Activated T-cell treated with anti-CD3 and anti-CD28 coated beads, Interleukin-2, amount 50 U/mL, for 4 hours (primary cell): ENCODE data around the gene PIK3C2G. TPM values are rescaled to one million over a fixed set of nuclear protein-coding genes. Genes with fewer than 3 reads are reported as not detected.

Source experiments
- ATAC-seq, 2 donors: fragments of 200-7000 bp; cut with Tn5 transposase; one replicate each; pipeline ENCODE4 v1.10.0; 2021
- DNase-seq: peaks from one replicate; pipeline ENCODE4 v3.0.0-alpha.2; 2020
- H3K27me3 Mint-ChIP-seq: one replicate; pipeline ENCODE4 v1.8.0; 2021; ENCODE audit warnings: low read depth, mixed read lengths
- H3K36me3 Mint-ChIP-seq: one replicate; pipeline ENCODE4 v1.8.0; 2022; ENCODE audit warnings: mixed read lengths; ENCODE audit not compliant: insufficient read depth
- H3K4me1 Mint-ChIP-seq: one replicate; pipeline ENCODE4 v1.8.0; 2021; ENCODE audit warnings: low read depth, mixed read lengths
- H3K4me3 Mint-ChIP-seq: one replicate; pipeline ENCODE4 v1.8.0; 2021; ENCODE audit warnings: mild to moderate bottlenecking, moderate library complexity, mixed read lengths
- H3K9me3 Mint-ChIP-seq: one replicate; pipeline ENCODE4 v1.8.0; 2021; ENCODE audit warnings: mixed read lengths
- total RNA-seq, 3 donors: library from RNA; stranded (reverse); gene quantifications; one replicate each; pipeline ENCODE4 v1.2.1, GENCODE V29; 2021

PIK3C2G gene
- total RNA-seq, 3 donors from 2014 or later, result not detected

DNA sequence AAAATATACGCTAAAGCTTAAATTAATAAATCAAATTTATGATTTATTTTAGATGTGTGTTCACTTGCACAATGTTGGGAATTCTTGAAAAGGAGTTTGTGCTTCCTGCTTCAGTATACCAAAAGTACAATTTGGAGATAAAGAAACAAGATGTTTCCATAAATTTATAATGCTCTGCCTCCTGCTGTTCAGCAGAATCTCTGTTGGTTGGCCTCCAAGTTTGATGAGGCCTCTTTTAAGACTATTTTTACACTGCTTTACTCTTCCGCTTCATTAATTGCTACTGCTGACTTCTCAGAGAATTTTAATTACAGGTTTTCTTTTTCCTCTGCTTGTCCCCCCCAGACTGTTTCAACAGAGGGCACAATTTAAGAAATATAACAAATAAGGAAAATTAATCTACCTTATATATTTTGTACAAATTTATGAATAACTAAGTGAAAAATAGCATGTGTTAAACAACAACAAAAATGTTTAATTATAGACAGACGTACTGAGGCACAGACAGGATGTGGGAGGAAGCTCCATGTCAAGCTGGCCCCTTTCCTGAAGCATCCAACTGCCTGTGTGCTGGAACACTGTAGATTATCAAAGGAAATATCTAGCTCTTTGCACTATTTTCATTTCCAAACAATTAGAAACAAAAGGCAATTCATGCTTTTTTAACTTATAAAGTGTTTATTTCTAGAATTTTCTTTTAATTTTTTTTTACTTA lies 83.9 kb downstream of the PIK3C2G start:
- Mint-ChIP-seq H3K9me3 (peaks cover 6% of the 10 kb centered on the region), H3K27me3 (no peaks in the 10 kb centered on the region), H3K4me1 (no peaks in the 10 kb centered on the region), H3K4me3 (no peak overlapping the region), H3K36me3 (no peaks in the 10 kb centered on the region)
- no peak for ATAC-seq
- no peak for DNase-seq

GRCh38 chr12:18352312-18352711 lies 91.0 kb downstream of the PIK3C2G start:
- no peak for DNase-seq
- Mint-ChIP-seq H3K4me1 (no peaks in the 10 kb centered on the region), H3K9me3 (peaks cover 5% of the 10 kb centered on the region), H3K4me3 (no peak overlapping the region), H3K27me3 (no peaks in the 10 kb centered on the region), H3K36me3 (no peaks in the 10 kb centered on the region)
- no peak for ATAC-seq

DNA sequence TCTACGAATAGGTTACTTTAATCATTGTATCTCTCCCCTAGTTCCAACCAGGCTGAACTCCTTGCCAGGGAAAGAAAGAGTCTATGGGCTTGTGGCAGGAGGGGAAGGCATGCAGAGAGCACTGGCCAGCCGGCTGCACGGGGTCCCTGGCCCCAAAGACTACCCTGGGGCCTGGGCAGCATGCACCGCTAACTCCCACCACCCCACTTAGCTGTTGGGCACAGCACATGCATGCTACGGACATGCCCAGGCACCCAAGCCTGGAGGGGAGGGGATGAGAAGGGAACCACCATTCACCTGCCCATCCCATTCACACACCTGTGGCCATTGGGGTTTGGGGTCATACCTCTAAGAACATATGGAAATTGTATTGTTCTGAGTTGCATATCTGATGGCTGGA lies 94.1 kb downstream of the PIK3C2G start:
- DNase-seq (no peak), ATAC-seq (no peak)
- Mint-ChIP-seq H3K27me3 (no peaks in the 10 kb centered on the region), H3K9me3 (peaks cover 10% of the 10 kb centered on the region), H3K4me3 (no peak overlapping the region), H3K36me3 (no peaks in the 10 kb centered on the region), H3K4me1 (no peaks in the 10 kb centered on the region)

- H3K27me3 Mint-ChIP-seq, result no peaks in the 10 kb centered on the region
- H3K4me3 Mint-ChIP-seq, result no peak overlapping the region
- ATAC-seq (no peak), DNase-seq (no peak)
- H3K4me1 Mint-ChIP-seq, result no peaks in the 10 kb centered on the region
- H3K9me3 Mint-ChIP-seq, result peaks cover 15% of the 10 kb centered on the region
- H3K36me3 Mint-ChIP-seq, result no peaks in the 10 kb centered on the region
These were observed 96.8 kb downstream of the PIK3C2G start for GRCh38 chr12:18358077-18358476.

GRCh38 chr12:18358930-18359329 lies 97.6 kb downstream of the PIK3C2G start:
- no peak overlapping the region for H3K4me3 Mint-ChIP-seq
- H3K4me1 Mint-ChIP-seq, result no peaks in the 10 kb centered on the region
- H3K27me3 Mint-ChIP-seq, result no peaks in the 10 kb centered on the region
- ATAC-seq (no peak), DNase-seq (no peak)
- no peaks in the 10 kb centered on the region for H3K36me3 Mint-ChIP-seq
- H3K9me3 Mint-ChIP-seq, result peaks cover 22% of the 10 kb centered on the region

DNA sequence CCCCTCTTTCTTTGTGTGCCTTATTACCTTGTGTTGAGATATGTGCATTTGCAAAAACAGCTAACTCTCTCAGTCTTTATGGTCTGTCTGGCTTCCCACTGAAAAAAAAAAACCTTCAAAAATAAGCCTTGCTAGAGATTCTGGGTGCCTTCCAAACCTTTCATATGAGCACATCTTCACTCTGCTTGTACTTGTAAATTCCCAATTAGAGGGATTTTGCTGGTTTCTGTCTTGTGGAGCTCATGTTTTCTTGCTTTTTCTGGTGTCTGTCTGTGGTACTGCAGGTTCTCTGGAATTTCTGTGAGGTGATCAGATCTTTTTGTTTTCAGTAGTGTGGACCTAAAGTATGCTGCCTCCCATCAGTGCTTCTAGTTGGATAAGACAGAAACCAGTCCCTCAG lies 100.1 kb downstream of the PIK3C2G start:
- DNase-seq, result no peak
- H3K4me3 Mint-ChIP-seq, result no peak overlapping the region
- H3K4me1 Mint-ChIP-seq, result no peaks in the 10 kb centered on the region
- peaks cover 26% of the 10 kb centered on the region for H3K9me3 Mint-ChIP-seq
- H3K27me3 Mint-ChIP-seq, result no peaks in the 10 kb centered on the region
- H3K36me3 Mint-ChIP-seq, result no peaks in the 10 kb centered on the region
- no peak for ATAC-seq

DNA sequence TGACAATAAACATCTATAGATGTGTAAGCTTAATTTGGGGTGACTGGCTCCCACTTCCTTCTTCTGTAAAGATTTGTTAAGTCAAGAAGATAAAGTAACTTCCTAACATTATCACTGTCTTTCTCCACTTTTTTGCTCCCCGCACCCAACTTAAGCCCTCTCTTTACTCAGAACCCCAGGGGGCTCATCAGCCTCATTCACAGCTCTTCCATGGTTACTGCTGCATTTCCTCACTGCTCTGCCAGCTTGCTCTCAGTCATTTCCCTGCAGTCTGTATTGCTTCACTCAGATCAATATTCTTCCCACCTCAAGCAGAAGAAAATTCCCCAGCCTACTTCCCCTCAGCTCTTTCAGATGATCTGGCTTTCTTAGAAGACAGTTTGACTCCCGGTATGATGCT lies 102.0 kb downstream of the PIK3C2G start:
- H3K36me3 Mint-ChIP-seq, result no peaks in the 10 kb centered on the region
- ATAC-seq, result no peak

DNA sequence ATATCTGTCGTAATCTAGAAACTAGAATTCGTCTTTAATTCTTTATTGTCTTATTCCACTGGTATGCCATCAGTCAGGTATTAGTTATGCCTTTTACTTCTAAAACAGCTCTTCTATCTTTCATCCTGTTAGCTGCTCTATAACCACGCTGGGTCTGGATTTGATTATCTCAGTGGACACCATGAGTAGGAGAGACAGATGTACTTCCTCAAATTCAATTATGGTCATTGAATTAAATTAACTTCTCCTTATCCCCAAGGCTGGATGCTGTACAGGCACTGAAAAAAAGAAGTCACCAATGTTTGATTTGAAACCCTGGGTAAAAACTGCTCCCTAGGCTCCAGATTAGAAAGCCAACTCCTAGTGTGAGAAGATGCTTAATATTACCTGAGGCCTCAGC lies 107.3 kb downstream of the PIK3C2G start:
- peaks cover 29% of the 10 kb centered on the region for H3K9me3 Mint-ChIP-seq
- DNase-seq, result no peak
- no peak overlapping the region for H3K4me3 Mint-ChIP-seq
- no peaks in the 10 kb centered on the region for H3K36me3 Mint-ChIP-seq
- H3K27me3 Mint-ChIP-seq, result no peaks in the 10 kb centered on the region
- H3K4me1 Mint-ChIP-seq, result no peaks in the 10 kb centered on the region
- no peak for ATAC-seq

More for the DNA sequence above, 102.0 kb downstream of the PIK3C2G start:
- DNase-seq, result no peak
- Mint-ChIP-seq H3K4me1 (no peaks in the 10 kb centered on the region), H3K9me3 (peaks cover 26% of the 10 kb centered on the region), H3K27me3 (no peaks in the 10 kb centered on the region), H3K4me3 (no peak overlapping the region)

DNA sequence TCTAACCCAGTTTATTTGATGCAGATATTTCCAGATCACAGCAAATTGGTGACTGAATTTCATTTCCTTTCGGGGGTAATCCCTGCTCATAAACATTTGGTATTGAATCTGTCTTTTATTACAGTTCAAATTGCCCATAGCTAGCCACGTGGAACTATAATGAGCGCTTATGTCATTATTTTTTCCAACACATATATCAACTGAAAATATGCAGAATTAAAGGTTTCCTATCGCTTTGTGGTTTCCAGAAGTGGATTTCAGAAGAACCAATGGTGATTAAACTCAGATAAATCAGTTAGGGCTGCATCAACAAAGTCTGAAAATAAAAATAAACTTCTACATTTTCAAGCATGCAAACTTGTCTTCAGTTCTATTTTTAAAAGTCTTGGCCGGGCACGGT lies 111.9 kb downstream of the PIK3C2G start:
- Mint-ChIP-seq H3K4me3 (no peak overlapping the region), H3K36me3 (no peaks in the 10 kb centered on the region), H3K9me3 (peaks cover 19% of the 10 kb centered on the region), H3K27me3 (no peaks in the 10 kb centered on the region), H3K4me1 (no peaks in the 10 kb centered on the region)
- DNase-seq (no peak), ATAC-seq (no peak)

DNA sequence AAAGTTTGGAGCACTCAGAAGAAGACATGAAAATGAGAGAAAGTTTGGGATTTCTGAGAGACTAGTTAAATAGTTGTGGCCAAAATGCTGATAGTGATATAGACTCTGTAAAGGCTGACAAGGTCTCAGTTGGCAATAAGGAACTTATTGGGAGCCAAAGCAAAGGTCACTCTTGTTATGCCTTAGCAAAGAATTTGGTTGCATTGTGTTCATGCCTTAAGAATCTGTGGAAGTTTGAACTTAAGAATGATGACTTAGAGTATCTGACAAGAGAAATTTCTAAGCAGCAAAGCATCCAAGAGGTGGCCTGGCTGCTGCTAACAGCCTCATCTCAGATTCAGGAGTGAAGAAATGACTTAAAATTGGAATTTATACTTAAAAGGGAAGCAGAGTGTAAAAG lies 113.8 kb downstream of the PIK3C2G start:
- no peaks in the 10 kb centered on the region for H3K27me3 Mint-ChIP-seq
- H3K9me3 Mint-ChIP-seq, result peaks cover 15% of the 10 kb centered on the region
- H3K36me3 Mint-ChIP-seq, result no peaks in the 10 kb centered on the region
- no peak overlapping the region for H3K4me3 Mint-ChIP-seq
- no peak for ATAC-seq
- H3K4me1 Mint-ChIP-seq, result no peaks in the 10 kb centered on the region
- no peak for DNase-seq

DNA sequence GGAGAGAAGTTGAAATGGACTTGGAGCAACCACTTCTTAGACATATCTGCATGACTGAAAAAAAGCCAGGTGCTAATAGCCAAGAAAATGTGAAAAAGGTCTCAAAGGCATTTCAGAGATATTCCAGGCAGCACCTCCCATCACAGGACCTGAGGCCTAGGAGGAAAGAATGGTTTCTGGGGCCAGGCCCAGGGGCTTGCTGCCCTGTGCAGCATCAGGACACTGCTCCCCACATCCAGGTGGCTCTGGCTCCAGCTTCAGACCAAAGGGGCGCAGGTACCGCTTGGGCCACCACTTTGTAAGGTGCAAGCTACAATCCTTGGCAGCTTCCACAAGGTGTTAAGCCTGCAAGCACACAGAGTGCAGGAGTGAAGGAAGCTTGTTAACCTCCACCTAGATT lies 114.3 kb downstream of the PIK3C2G start:
- no peak overlapping the region for H3K4me3 Mint-ChIP-seq
- H3K4me1 Mint-ChIP-seq, result no peaks in the 10 kb centered on the region
- DNase-seq (no peak), ATAC-seq (no peak)
- peaks cover 13% of the 10 kb centered on the region for H3K9me3 Mint-ChIP-seq
- no peaks in the 10 kb centered on the region for H3K36me3 Mint-ChIP-seq
- H3K27me3 Mint-ChIP-seq, result no peaks in the 10 kb centered on the region

- Mint-ChIP-seq H3K27me3 (no peaks in the 10 kb centered on the region), H3K36me3 (no peaks in the 10 kb centered on the region), H3K4me1 (no peaks in the 10 kb centered on the region), H3K9me3 (peaks cover 15% of the 10 kb centered on the region), H3K4me3 (no peak overlapping the region)
- ATAC-seq (no peak), DNase-seq (no peak)
These were observed 121.0 kb downstream of the PIK3C2G start for GRCh38 chr12:18382236-18382885.

GRCh38 chr12:18383203-18383602 lies 121.9 kb downstream of the PIK3C2G start:
- no peak overlapping the region for H3K4me3 Mint-ChIP-seq
- H3K27me3 Mint-ChIP-seq, result no peaks in the 10 kb centered on the region
- ATAC-seq (no peak), DNase-seq (no peak)
- H3K4me1 Mint-ChIP-seq, result no peaks in the 10 kb centered on the region
- no peaks in the 10 kb centered on the region for H3K36me3 Mint-ChIP-seq
- H3K9me3 Mint-ChIP-seq, result peaks cover 21% of the 10 kb centered on the region

GRCh38 chr12:18387706-18388105 lies 126.4 kb downstream of the PIK3C2G start:
- Mint-ChIP-seq H3K36me3 (no peaks in the 10 kb centered on the region), H3K4me3 (no peak overlapping the region), H3K9me3 (peaks cover 19% of the 10 kb centered on the region), H3K4me1 (no peaks in the 10 kb centered on the region), H3K27me3 (no peaks in the 10 kb centered on the region)
- ATAC-seq (no peak), DNase-seq (no peak)

- no peaks in the 10 kb centered on the region for H3K4me1 Mint-ChIP-seq
- ATAC-seq (no peak), DNase-seq (no peak)
- H3K4me3 Mint-ChIP-seq, result no peak overlapping the region
- H3K9me3 Mint-ChIP-seq, result peaks cover 23% of the 10 kb centered on the region
- H3K27me3 Mint-ChIP-seq, result no peaks in the 10 kb centered on the region
- H3K36me3 Mint-ChIP-seq, result no peaks in the 10 kb centered on the region
These were observed 128.5 kb downstream of the PIK3C2G start for GRCh38 chr12:18389820-18390219.
